SK-N-SH (cell line): ENCODE data around the gene MPDZ. TPM values are rescaled to one million over a fixed set of nuclear protein-coding genes. Genes with fewer than 3 reads are reported as not detected.

Source experiments
- CTCF ChIA-PET: fragments of 300-600, 350-600 bp; formaldehyde crosslinking; extraction: SDS; loops from one replicate; lab custom pipeline; 2021; lab: Yijun Ruan, JAX
- POLR2A ChIA-PET: fragments of 350-600 bp; sonication (Branson Sonifier 250); formaldehyde crosslinking; extraction: SDS; loops from one replicate; lab custom pipeline; 2020; ENCODE audit warnings: antibody characterized with exemption, inconsistent platforms; lab: Yijun Ruan, JAX
- DNase-seq: peaks from one replicate; pipeline ENCODE4 v3.0.0; 2012
- H2AFZ ChIP-seq: fragments of 200-600 bp; sonication (generic); 2 replicates; pipeline ENCODE4 v1.8.1; 2016; ENCODE audit warnings: antibody characterized with exemption, mild to moderate bottlenecking, low read depth
- H3F3A ChIP-seq: fragments of 200-600 bp; sonication (generic); replicated peaks from 2 replicates; pipeline ENCODE3; 2016; ENCODE audit warnings: antibody characterized with exemption, mild to moderate bottlenecking; ENCODE audit not compliant: insufficient read depth
- H3K27ac ChIP-seq, 2 experiments: fragments of 200-500 bp in 1 of 2; fragments of 200-600 bp in 1 of 2; sonication (Bioruptor generic) in 1 of 2; sonication (generic), shearing (Covaris generic) in 1 of 2; 2 replicates each; pipeline versions ENCODE4 v1.5.1 to v1.6.1; 2014 to 2016; ENCODE audit warnings: low read depth in 2 of 2, inconsistent platforms in 1 of 2, low read length in 1 of 2, mild to moderate bottlenecking in 1 of 2, mixed read lengths in 1 of 2
- H3K27me3 ChIP-seq: fragments of 200-600 bp; sonication (generic), shearing (Covaris generic); 2 replicates; pipeline ENCODE4 v1.6.1; 2016; ENCODE audit warnings: mixed run types; ENCODE audit not compliant: insufficient read depth
- H3K36me3 ChIP-seq, 2 experiments: fragments of 200-500 bp in 1 of 2; fragments of 200-600 bp in 1 of 2; sonication (Bioruptor generic) in 1 of 2; sonication (generic) in 1 of 2; replicated peaks in 1 of 2; 2 replicates each; pipeline versions ENCODE3 to v1.5.1; 2014 to 2016; ENCODE audit warnings: low read length in 1 of 2, mild to moderate bottlenecking in 1 of 2; ENCODE audit not compliant: insufficient read depth in 2 of 2, control insufficient read depth in 1 of 2
- H3K4me1 ChIP-seq, 2 experiments: fragments of 200-500 bp in 1 of 2; fragments of 200-600 bp in 1 of 2; sonication (Bioruptor generic) in 1 of 2; sonication (generic), shearing (Covaris generic) in 1 of 2; 2 replicates each; pipeline versions ENCODE4 v1.5.1 to v1.6.1; 2014 to 2016; ENCODE audit warnings: low read depth in 1 of 2, low read length in 1 of 2, mixed run types in 1 of 2; ENCODE audit not compliant: insufficient read depth in 2 of 2, control insufficient read depth in 1 of 2
- H3K4me2 ChIP-seq: fragments of 200-600 bp; sonication (generic), shearing (Covaris generic); 2 replicates; pipeline ENCODE4 v1.6.1; 2017; ENCODE audit warnings: mixed run types
- H3K4me3 ChIP-seq, 2 experiments: fragments of 200-500 bp in 1 of 2; fragments of 200-600 bp in 1 of 2; sonication (Bioruptor generic) in 1 of 2; sonication (generic), shearing (Covaris generic) in 1 of 2; 2 replicates each; pipeline versions ENCODE4 v1.5.1 to v1.8.1; 2014 to 2016; ENCODE audit warnings: low read depth in 2 of 2, inconsistent platforms in 1 of 2, low read length in 1 of 2, mild to moderate bottlenecking in 1 of 2, mixed read lengths in 1 of 2, moderate library complexity in 1 of 2
- H3K79me2 ChIP-seq: fragments of 200-600 bp; sonication (generic); 2 replicates; pipeline ENCODE4 v1.8.1; 2017; ENCODE audit warnings: mild to moderate bottlenecking; ENCODE audit not compliant: insufficient read depth
- H3K9ac ChIP-seq: fragments of 200-600 bp; sonication (generic); 2 replicates; pipeline ENCODE4 v1.6.1; 2017; ENCODE audit warnings: mixed run types
- H3K9me2 ChIP-seq: fragments of 200-600 bp; sonication (generic); 2 replicates; pipeline ENCODE4 v1.6.1; 2017; ENCODE audit warnings: mixed run types
- H3K9me3 ChIP-seq: fragments of 200-600 bp; sonication (generic); 2 replicates; pipeline ENCODE4 v1.6.1; 2017; ENCODE audit warnings: mixed run types, mild to moderate bottlenecking, moderate library complexity
- H4K20me1 ChIP-seq: fragments of 200-600 bp; sonication (generic); 2 replicates; pipeline ENCODE4 v1.6.1; 2017; ENCODE audit warnings: mild to moderate bottlenecking, mixed run types; ENCODE audit not compliant: insufficient read depth
- CHD2 ChIP-seq: fragments of 150-350 bp; IDR thresholded peaks from 2 replicates; pipeline ENCODE4 v1.6.1; 2018; ENCODE audit warnings: low read length; ENCODE audit not compliant: partially characterized antibody
- CTCF ChIP-seq: fragments of 200-600 bp; sonication (generic); IDR thresholded peaks from 2 replicates; pipeline ENCODE4 v1.6.1; 2017; ENCODE audit warnings: antibody characterized with exemption, mild to moderate bottlenecking, moderate library complexity
- ELF1 ChIP-seq: IDR thresholded peaks from 2 replicates; pipeline ENCODE4 v1.4.0; 2012
- EP300 ChIP-seq, 2 experiments: IDR thresholded peaks; 2 replicates each; pipeline versions ENCODE4 v1.4.0 to v1.6.1; 2012; ENCODE audit warnings: borderline replicate concordance in 1 of 2, low read depth in 1 of 2, low read length in 1 of 2
- FOXM1 ChIP-seq: IDR thresholded peaks from 2 replicates; pipeline ENCODE4 v1.4.0; 2012; ENCODE audit warnings: low read depth, mild to moderate bottlenecking
- GABPA ChIP-seq: IDR thresholded peaks from 2 replicates; pipeline ENCODE4 v1.4.0; 2012; ENCODE audit warnings: low read depth, mild to moderate bottlenecking
- JUND ChIP-seq: IDR thresholded peaks from 2 replicates; pipeline ENCODE4 v1.4.0; 2012
- NRF1 ChIP-seq: IDR thresholded peaks from 2 replicates; pipeline ENCODE4 v1.6.1; 2012; ENCODE audit warnings: low read depth, mild to moderate bottlenecking, low read length
- POLR2AphosphoS5 ChIP-seq: IDR thresholded peaks from 2 replicates; pipeline ENCODE4 v1.6.1; 2012; ENCODE audit warnings: low read depth, low read length
- RAD21 ChIP-seq: IDR thresholded peaks from 2 replicates; pipeline ENCODE4 v1.6.1; 2012; ENCODE audit warnings: mild to moderate bottlenecking, low read length
- RCOR1 ChIP-seq: fragments of 150-350 bp; IDR thresholded peaks from 2 replicates; pipeline ENCODE4 v1.6.1; 2017; ENCODE audit warnings: antibody characterized with exemption, low read length
- RFX5 ChIP-seq: IDR thresholded peaks from 2 replicates; pipeline ENCODE4 v1.6.1; 2012; ENCODE audit warnings: mild to moderate bottlenecking, improper control_type of control experiment, low read length
- SMC3 ChIP-seq: IDR thresholded peaks from 2 replicates; pipeline ENCODE4 v1.6.1; 2012; ENCODE audit warnings: low read depth, low read length, improper control_type of control experiment
- TCF12 ChIP-seq: IDR thresholded peaks from 2 replicates; pipeline ENCODE4 v1.4.0; 2012
- YY1 ChIP-seq: IDR thresholded peaks from 2 replicates; pipeline ENCODE4 v1.4.0; 2012; ENCODE audit warnings: low read depth, mild to moderate bottlenecking
- WGBS: methylation state at CpG from one replicate; pipeline ENCODE4 v1.1.6; 2017; ENCODE audit warnings: low lambda C conversion rate; 5-methylcytosine and 5-hydroxymethylcytosine counted together
- polyA plus RNA-seq, 3 experiments: library from polyadenylated mRNA; depleted of rRNA; stranded (reverse); fragments of >200 nt; gene quantifications; 2 replicates each; pipeline ENCODE4 v1.2.3, GENCODE V29; 2012
- TF ChIP-seq, protein P1 (sequence below): IDR thresholded peaks from 2 replicates; pipeline ENCODE4 v1.4.0; 2012; ENCODE audit warnings: low read depth, borderline replicate concordance
- TF ChIP-seq, protein P2 (sequence below): IDR thresholded peaks from 2 replicates; pipeline ENCODE4; 2012
- TF ChIP-seq, protein P3 (sequence below): IDR thresholded peaks from 2 replicates; pipeline ENCODE4 v1.4.0; 2012; ENCODE audit warnings: low read depth
- TF ChIP-seq, protein P4 (sequence below): IDR thresholded peaks from 2 replicates; pipeline ENCODE4 v1.6.1; 2012; ENCODE audit warnings: mild to moderate bottlenecking, low read depth, low read length, moderate library complexity

Gene MPDZ
- polyA plus RNA-seq, 1 of the 3 experiments (the other 2 are of a cell fraction): 20.5 TPM

DNA sequence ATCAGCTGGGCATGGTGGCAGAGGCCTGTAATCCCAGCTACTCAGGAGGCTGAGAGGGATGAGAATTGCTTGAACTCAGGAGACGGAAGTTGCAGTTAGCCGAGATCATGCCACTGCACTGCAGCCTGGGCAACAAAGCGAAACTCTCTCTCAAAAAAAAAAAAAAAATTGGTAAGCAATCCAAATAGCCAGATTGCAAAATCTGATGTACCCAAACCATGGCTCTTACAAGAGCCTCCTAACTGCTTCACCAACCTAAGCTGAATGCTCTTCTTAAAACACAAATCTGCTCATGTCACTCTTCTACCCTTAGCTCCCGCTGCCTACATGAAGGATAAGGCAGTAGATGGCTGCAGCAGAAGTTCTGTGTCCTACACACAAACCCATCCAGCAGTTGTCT is 105.9 kb downstream of the MPDZ start (continued):
- TF ChIP-seq, protein P1, sequence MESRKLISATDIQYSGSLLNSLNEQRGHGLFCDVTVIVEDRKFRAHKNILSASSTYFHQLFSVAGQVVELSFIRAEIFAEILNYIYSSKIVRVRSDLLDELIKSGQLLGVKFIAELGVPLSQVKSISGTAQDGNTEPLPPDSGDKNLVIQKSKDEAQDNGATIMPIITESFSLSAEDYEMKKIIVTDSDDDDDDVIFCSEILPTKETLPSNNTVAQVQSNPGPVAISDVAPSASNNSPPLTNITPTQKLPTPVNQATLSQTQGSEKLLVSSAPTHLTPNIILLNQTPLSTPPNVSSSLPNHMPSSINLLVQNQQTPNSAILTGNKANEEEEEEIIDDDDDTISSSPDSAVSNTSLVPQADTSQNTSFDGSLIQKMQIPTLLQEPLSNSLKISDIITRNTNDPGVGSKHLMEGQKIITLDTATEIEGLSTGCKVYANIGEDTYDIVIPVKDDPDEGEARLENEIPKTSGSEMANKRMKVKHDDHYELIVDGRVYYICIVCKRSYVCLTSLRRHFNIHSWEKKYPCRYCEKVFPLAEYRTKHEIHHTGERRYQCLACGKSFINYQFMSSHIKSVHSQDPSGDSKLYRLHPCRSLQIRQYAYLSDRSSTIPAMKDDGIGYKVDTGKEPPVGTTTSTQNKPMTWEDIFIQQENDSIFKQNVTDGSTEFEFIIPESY: no peak
- TF ChIP-seq SMC3 (no peak), FOXM1 (no peak), JUND (no peak)

GRCh38 chr9:13171261-13171660 is 108.2 kb downstream of the MPDZ start:
- no peaks in the 10 kb centered on the region for H3K9me3 ChIP-seq
- no peaks in the 10 kb centered on the region for H3F3A ChIP-seq
- peaks cover 0 to 8% of the 10 kb centered on the region in 2 experiments; a peak in 1 of 4 replicates for H3K4me1 ChIP-seq
- no peak overlapping the region for H3K4me2 ChIP-seq
- no peaks in the 10 kb centered on the region for H3K9me2 ChIP-seq
- no peak for DNase-seq
- H4K20me1 ChIP-seq: no peaks in the 10 kb centered on the region
- H3K9ac ChIP-seq: no peak overlapping the region
- TF ChIP-seq RFX5 (no peak), CHD2 (no peak), RAD21 (no peak), JUND (no peak), ELF1 (no peak), POLR2AphosphoS5 (no peak), YY1 (no peak), RCOR1 (no peak), TCF12 (no peak), EP300 (IDR thresholded peaks at IDR 0.05; ENCODE audit: borderline replicate concordance in 1 of 2, low read depth in 1 of 2, low read length in 1 of 2) (no peak), NRF1 (no peak), FOXM1 (no peak), GABPA (no peak), CTCF (no peak)
- TF ChIP-seq, protein P2, sequence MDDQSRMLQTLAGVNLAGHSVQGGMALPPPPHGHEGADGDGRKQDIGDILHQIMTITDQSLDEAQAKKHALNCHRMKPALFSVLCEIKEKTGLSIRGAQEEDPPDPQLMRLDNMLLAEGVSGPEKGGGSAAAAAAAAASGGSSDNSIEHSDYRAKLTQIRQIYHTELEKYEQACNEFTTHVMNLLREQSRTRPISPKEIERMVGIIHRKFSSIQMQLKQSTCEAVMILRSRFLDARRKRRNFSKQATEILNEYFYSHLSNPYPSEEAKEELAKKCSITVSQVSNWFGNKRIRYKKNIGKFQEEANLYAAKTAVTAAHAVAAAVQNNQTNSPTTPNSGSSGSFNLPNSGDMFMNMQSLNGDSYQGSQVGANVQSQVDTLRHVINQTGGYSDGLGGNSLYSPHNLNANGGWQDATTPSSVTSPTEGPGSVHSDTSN: no peak
- TF ChIP-seq, protein P3, sequence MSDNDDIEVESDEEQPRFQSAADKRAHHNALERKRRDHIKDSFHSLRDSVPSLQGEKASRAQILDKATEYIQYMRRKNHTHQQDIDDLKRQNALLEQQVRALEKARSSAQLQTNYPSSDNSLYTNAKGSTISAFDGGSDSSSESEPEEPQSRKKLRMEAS: no peak
- TF ChIP-seq, protein P4, sequence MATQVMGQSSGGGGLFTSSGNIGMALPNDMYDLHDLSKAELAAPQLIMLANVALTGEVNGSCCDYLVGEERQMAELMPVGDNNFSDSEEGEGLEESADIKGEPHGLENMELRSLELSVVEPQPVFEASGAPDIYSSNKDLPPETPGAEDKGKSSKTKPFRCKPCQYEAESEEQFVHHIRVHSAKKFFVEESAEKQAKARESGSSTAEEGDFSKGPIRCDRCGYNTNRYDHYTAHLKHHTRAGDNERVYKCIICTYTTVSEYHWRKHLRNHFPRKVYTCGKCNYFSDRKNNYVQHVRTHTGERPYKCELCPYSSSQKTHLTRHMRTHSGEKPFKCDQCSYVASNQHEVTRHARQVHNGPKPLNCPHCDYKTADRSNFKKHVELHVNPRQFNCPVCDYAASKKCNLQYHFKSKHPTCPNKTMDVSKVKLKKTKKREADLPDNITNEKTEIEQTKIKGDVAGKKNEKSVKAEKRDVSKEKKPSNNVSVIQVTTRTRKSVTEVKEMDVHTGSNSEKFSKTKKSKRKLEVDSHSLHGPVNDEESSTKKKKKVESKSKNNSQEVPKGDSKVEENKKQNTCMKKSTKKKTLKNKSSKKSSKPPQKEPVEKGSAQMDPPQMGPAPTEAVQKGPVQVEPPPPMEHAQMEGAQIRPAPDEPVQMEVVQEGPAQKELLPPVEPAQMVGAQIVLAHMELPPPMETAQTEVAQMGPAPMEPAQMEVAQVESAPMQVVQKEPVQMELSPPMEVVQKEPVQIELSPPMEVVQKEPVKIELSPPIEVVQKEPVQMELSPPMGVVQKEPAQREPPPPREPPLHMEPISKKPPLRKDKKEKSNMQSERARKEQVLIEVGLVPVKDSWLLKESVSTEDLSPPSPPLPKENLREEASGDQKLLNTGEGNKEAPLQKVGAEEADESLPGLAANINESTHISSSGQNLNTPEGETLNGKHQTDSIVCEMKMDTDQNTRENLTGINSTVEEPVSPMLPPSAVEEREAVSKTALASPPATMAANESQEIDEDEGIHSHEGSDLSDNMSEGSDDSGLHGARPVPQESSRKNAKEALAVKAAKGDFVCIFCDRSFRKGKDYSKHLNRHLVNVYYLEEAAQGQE: no peak
- H2AFZ ChIP-seq: no peak overlapping the region
- no peaks in the 10 kb centered on the region for H3K79me2 ChIP-seq
- no peaks in the 10 kb centered on the region for H3K27me3 ChIP-seq
- H3K27ac ChIP-seq: no peak overlapping the region
- CTCF ChIA-PET: interaction anchor here (2.3 kb wide), 1 partner anchor 11 kb away, joined by 7 read pairs; no protein-coding TSS in a partner anchor
- peaks cover 39 to 57% of the 10 kb centered on the region in 2 experiments for H3K36me3 ChIP-seq
- 81% methylated on average over 2 of the region's 2 CpGs for WGBS
- H3K4me3 ChIP-seq: no peak overlapping the region
- POLR2A ChIA-PET: no interaction called here
